Measurements from ENCODE around the gene TCF25. TPM values are rescaled to one million over a fixed set of nuclear protein-coding genes. Genes with fewer than 3 reads are reported as not detected.
"Not testable (repeated sequence)": the region's sequence is repeated elsewhere in the genome, so short reads cannot be mapped to it uniquely, and the experiment has no call there.

Gene TCF25
- total and polyA plus RNA-seq, 12 donors: 177 to 438 (median 213) TPM

DNA sequence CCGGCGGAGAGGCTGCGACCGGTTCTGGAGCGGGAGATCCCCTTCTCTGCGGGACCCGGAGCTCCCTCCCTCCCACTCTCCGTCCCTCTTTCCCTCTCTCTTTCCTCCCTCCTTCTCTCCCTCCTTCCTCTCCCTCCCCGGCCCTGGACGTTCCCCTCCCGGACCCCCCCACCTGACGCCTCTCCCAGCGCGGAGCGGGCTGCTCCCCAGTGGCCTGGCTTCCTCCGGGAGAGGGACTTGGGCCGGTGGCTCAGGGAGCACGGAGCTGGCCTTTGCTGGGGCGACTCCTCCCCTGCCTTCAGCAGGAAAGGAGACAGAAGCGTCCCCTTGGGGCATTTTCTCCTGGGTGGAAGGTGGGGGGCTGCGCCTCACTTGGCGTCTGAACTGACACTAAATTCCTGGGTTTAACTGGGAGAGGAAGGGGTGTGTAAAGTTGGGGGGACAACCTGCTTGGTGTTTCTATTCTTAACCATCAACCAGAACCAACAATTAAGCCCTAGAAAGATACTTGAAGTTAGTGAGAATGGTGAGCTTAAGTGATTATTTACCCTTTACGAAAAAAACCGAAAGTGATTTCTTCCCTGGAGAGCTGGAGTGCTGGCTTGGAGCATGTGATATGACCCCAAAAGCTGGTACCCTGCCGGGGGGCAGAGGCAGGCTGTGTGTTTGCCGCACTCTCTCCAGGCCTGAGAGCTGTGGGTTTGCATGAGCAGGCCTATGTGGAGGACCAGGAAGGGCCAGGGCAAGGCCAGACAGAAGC is 44.3 kb upstream of the TCF25 start:
- DNase-seq: peak in 2 of 7 donors; percentile 33 to 35
- Histone ChIP-seq H3K27ac (peak overlapping the region in 2 of 5 donors; percentile 56 to 77), H3K4me3 (peak overlapping the region in 1 of 4 donors; percentile 73), H3K9me3 (replicated peaks in 1 of 3) (no peaks in the 10 kb centered on the region), H3K4me1 (replicated peaks in 1 of 2) (peaks cover 6 to 16% of the 10 kb centered on the region in 2 donors), H3K27me3 (no peaks in the 10 kb centered on the region), H3K36me3 (replicated peaks in 1 of 2) (no peaks in the 10 kb centered on the region)
- 18 to 24% (median 18%) methylated on average over 23 to 26 of the region's 26 CpGs for WGBS, 4 donors
- intact Hi-C loops (cut with DNase I): no loop called here
- no peak for TF ChIP-seq POLR2A (IDR thresholded peaks at IDR 0.05)
- TF ChIP-seq, protein P1, sequence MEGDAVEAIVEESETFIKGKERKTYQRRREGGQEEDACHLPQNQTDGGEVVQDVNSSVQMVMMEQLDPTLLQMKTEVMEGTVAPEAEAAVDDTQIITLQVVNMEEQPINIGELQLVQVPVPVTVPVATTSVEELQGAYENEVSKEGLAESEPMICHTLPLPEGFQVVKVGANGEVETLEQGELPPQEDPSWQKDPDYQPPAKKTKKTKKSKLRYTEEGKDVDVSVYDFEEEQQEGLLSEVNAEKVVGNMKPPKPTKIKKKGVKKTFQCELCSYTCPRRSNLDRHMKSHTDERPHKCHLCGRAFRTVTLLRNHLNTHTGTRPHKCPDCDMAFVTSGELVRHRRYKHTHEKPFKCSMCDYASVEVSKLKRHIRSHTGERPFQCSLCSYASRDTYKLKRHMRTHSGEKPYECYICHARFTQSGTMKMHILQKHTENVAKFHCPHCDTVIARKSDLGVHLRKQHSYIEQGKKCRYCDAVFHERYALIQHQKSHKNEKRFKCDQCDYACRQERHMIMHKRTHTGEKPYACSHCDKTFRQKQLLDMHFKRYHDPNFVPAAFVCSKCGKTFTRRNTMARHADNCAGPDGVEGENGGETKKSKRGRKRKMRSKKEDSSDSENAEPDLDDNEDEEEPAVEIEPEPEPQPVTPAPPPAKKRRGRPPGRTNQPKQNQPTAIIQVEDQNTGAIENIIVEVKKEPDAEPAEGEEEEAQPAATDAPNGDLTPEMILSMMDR (IDR thresholded peaks at IDR 0.05): no peak

DNA sequence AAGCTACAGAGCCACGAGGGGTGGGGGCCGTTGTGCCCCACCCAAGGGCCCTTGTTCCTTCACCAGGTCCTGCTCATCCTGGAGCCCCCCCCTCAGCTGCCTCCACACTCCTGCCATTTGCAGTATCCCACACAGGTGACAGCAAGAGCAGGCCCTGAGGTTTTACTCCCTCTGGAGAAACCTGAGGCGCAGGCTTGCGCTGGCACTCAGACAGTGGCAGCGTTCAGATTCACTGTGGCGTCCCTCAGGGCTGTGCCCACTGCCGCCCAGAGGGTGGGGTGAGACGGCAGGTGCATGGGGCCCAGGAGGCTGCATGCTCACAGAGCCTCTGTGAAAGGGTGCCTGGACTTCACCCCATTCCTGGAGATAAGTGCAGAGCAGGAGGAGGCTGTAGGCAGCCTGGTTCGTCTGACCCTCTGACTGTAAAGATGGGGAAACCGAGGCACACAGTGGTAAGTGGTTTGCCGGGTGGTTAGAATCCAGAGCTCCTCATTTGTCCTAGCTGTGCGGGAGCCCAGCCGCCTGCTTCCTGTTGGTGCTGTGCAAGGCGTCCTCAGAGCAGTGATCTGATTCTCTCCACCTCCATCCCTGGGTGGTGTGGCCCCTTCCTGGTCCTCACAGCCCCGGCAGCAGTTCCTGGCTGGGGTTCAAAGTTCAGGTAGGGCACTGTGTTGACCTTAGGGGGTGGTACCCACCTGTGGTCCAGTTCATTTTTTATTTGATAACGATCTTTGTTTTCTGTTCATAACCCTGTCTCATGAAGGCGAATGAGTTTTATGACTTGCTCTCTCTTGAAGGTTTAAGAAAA is 43.6 kb upstream of the TCF25 start:
- intact Hi-C loops (cut with DNase I): no loop called here
- no peaks in the 10 kb centered on the region for H3K27me3 ChIP-seq
- 68 to 81% (median 75%) methylated on average over 8 to 17 of the region's 17 CpGs for WGBS, 4 donors
- H3K4me3 ChIP-seq: no peak overlapping the region
- DNase-seq: no peak
- H3K9me3 ChIP-seq (replicated peaks in 1 of 3): no peaks in the 10 kb centered on the region
- no peaks in the 10 kb centered on the region for H3K36me3 ChIP-seq (replicated peaks in 1 of 2)
- peak overlapping the region in 1 of 5 donors; percentile 56 for H3K27ac ChIP-seq
- TF ChIP-seq POLR2A (IDR thresholded peaks at IDR 0.05): no peak
- TF ChIP-seq, protein P1 (IDR thresholded peaks at IDR 0.05): no peak
- H3K4me1 ChIP-seq (replicated peaks in 1 of 2): peaks cover 6 to 16% of the 10 kb centered on the region in 2 donors

GRCh38 chr16:89831810-89832328 is 41.5 kb upstream of the TCF25 start:
- H3K4me1 ChIP-seq (replicated peaks in 1 of 2): peaks cover 6 to 16% of the 10 kb centered on the region in 2 donors
- DNase-seq: no peak
- no peaks in the 10 kb centered on the region for H3K27me3 ChIP-seq
- intact Hi-C loops (cut with DNase I): no loop called here
- WGBS, 4 donors: 87 to 97% (median 95%) methylated on average over 17 to 25 of the region's 25 CpGs
- no peaks in the 10 kb centered on the region for H3K9me3 ChIP-seq (replicated peaks in 1 of 3)
- no peak overlapping the region for H3K4me3 ChIP-seq
- TF ChIP-seq POLR2A (IDR thresholded peaks at IDR 0.05): no peak
- TF ChIP-seq, protein P1 (IDR thresholded peaks at IDR 0.05): no peak
- H3K36me3 ChIP-seq (replicated peaks in 1 of 2): no peaks in the 10 kb centered on the region
- no peak overlapping the region for H3K27ac ChIP-seq

- 89 to 97% (median 95%) methylated on average over 23 to 39 of the region's 39 CpGs for WGBS, 4 donors
- H3K4me3 ChIP-seq; H3K9me3 ChIP-seq (replicated peaks in 1 of 3); DNase-seq; H3K27me3 ChIP-seq; H3K36me3 ChIP-seq (replicated peaks in 1 of 2); intact Hi-C loops (cut with DNase I); H3K4me1 ChIP-seq (replicated peaks in 1 of 2); H3K27ac ChIP-seq: not testable (repeated sequence)
Observed at GRCh38 chr16:89833664-89834363, 39.6 kb upstream of the TCF25 start.

GRCh38 chr16:89834813-89835363 is 38.5 kb upstream of the TCF25 start:
- H3K4me3 ChIP-seq; intact Hi-C loops (cut with DNase I); H3K27ac ChIP-seq; H3K9me3 ChIP-seq (replicated peaks in 1 of 3); H3K4me1 ChIP-seq (replicated peaks in 1 of 2); H3K27me3 ChIP-seq; H3K36me3 ChIP-seq (replicated peaks in 1 of 2); DNase-seq: not testable (repeated sequence)
- WGBS, 4 donors: 95 to 99% (median 98%) methylated on average over 29 to 42 of the region's 42 CpGs

DNA sequence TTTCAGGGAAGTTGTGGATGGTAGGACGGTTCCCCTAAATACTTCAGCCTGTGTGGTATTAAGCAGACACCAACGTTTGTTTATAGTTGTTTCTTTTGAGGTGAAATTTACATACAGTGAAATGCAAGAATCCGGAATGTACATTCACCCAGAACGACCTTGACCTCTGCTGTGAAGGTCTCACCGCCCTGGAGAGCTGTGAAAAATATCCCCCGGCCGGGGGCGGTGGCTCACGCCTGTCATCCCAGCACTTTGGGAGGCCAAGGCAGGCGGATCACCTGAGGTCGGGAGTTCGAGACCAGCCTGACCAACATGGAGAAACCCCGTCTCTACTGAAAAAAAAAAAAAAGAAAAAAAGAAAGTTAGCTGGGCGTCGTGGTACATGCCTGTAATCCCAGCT is 36.9 kb upstream of the TCF25 start:
- H3K27ac ChIP-seq; H3K4me1 ChIP-seq (replicated peaks in 1 of 2); H3K36me3 ChIP-seq (replicated peaks in 1 of 2); H3K4me3 ChIP-seq; H3K27me3 ChIP-seq; H3K9me3 ChIP-seq (replicated peaks in 1 of 3); intact Hi-C loops (cut with DNase I); DNase-seq: not testable (repeated sequence)
- WGBS, 4 donors: 74 to 84% (median 79%) methylated on average over 15 of the region's 15 CpGs

All from adrenal gland (tissue), 12 donors.